Left ventricle myocardium inferior (tissue), 1 donor: ENCODE data around the gene CEACAM19. TPM values are rescaled to one million over a fixed set of nuclear protein-coding genes. Genes with fewer than 3 reads are reported as not detected.
"Not testable (repeated sequence)": the region's sequence is repeated elsewhere in the genome, so short reads cannot be mapped to it uniquely, and the experiment has no call there.

ENCODE experiments used
- DNase-seq: peaks from one replicate; pipeline ENCODE4 v3.0.0-alpha.2; 2020
- H3K27ac ChIP-seq: fragments of 200-600 bp; replicated peaks from 2 replicates; pipeline ENCODE4 v1.8.0; 2021
- H3K27me3 ChIP-seq: fragments of 200-600 bp; 2 replicates; pipeline ENCODE4 v1.8.0; 2021; ENCODE audit warnings: low read depth
- H3K36me3 ChIP-seq: fragments of 200-600 bp; 2 replicates; pipeline ENCODE4 v1.8.0; 2021
- H3K4me1 ChIP-seq: fragments of 200-600 bp; 2 replicates; pipeline ENCODE4 v1.8.0; 2021
- H3K4me3 ChIP-seq: fragments of 200-600 bp; 2 replicates; pipeline ENCODE4 v1.8.0; 2021; ENCODE audit warnings: mild to moderate bottlenecking, moderate library complexity
- H3K9me3 ChIP-seq: fragments of 200-600 bp; replicated peaks from 2 replicates; pipeline ENCODE4 v1.8.0; 2021
- CTCF ChIP-seq: fragments of 200-600 bp; IDR thresholded peaks from 2 replicates; pipeline ENCODE4 v1.8.0; 2021; ENCODE audit warnings: antibody characterized with exemption, mild to moderate bottlenecking, borderline replicate concordance
- intact Hi-C: fragments of 100-400 bp; cut with micrococcal nuclease; formaldehyde crosslinking; loops from one replicate; pipeline ENCODE4 v1.11.0; 2022
- long read RNA-seq: library from polyadenylated mRNA; unstranded; transcript quantifications from one replicate; pipeline ENCODE4 v2.0.0, GENCODE V29; 2021
- total RNA-seq: library from RNA; stranded (reverse); fragmentation: NEBNext Ultra II Directional; extraction: Animal tissue kit (Norgen Biotek cat#: 25700); gene quantifications from one replicate; pipeline ENCODE4 v1.2.1, GENCODE V29; 2021
- donor health status: DM: no; HTN: yes; CAD: no; lungs with severe emphysema.

The CEACAM19 gene
- 2.2 TPM for total RNA-seq
- long read RNA-seq, partial matches to known transcripts: 1 of 4 reads
- long read RNA-seq, other reads (novel, unspliced or antisense): 2 of 4 reads

GRCh38 chr19:44671400-44671799 is at the start of gene CEACAM19:
Gene CEACAM19 (plus strand): TSS chr19:44671482. CDS start chr19:44671932, 450 bp downstream.
- no peak for TF ChIP-seq CTCF
- H3K4me1 ChIP-seq: no peaks in the 10 kb centered on the region
- H3K27ac ChIP-seq: no peak within 1 kb of the TSS
- H3K4me3 ChIP-seq: no peak within 1 kb of the TSS
- no peak for DNase-seq
- peaks cover 7% of the 10 kb centered on the region for H3K36me3 ChIP-seq
- no peaks in the 10 kb centered on the region for H3K9me3 ChIP-seq
- no peaks in the 10 kb centered on the region for H3K27me3 ChIP-seq
- intact Hi-C loops: no loop called here

- no peak for TF ChIP-seq CTCF
- no peak overlapping the region for H3K27ac ChIP-seq
- H3K4me1 ChIP-seq: peaks cover 9% of the 10 kb centered on the region
- DNase-seq: no peak
- no peak overlapping the region for H3K4me3 ChIP-seq
- H3K27me3 ChIP-seq: no peaks in the 10 kb centered on the region
- no peaks in the 10 kb centered on the region for H3K9me3 ChIP-seq
- intact Hi-C loops: no loop called here
- no peaks in the 10 kb centered on the region for H3K36me3 ChIP-seq
Observed at GRCh38 chr19:44623080-44623479, 48.2 kb upstream of the CEACAM19 start.

GRCh38 chr19:44623626-44624025 is 47.7 kb upstream of the CEACAM19 start:
- H3K27ac ChIP-seq: no peak overlapping the region
- H3K4me3 ChIP-seq: no peak overlapping the region
- no peak for DNase-seq
- H3K27me3 ChIP-seq: no peaks in the 10 kb centered on the region
- no peaks in the 10 kb centered on the region for H3K9me3 ChIP-seq
- peaks cover 9% of the 10 kb centered on the region for H3K4me1 ChIP-seq
- intact Hi-C loops: no loop called here
- no peak for TF ChIP-seq CTCF
- no peaks in the 10 kb centered on the region for H3K36me3 ChIP-seq

- intact Hi-C loops: no loop called here
- Histone ChIP-seq H3K27me3 (no peaks in the 10 kb centered on the region), H3K4me3 (no peak overlapping the region), H3K27ac (no peak overlapping the region), H3K9me3 (no peaks in the 10 kb centered on the region), H3K36me3 (no peaks in the 10 kb centered on the region), H3K4me1 (peaks cover 9% of the 10 kb centered on the region)
- TF ChIP-seq CTCF: no peak
- no peak for DNase-seq
Observed at GRCh38 chr19:44624840-44625354, 46.4 kb upstream of the CEACAM19 start.

GRCh38 chr19:44625637-44626036 is 45.6 kb upstream of the CEACAM19 start:
- H3K27ac ChIP-seq, intact Hi-C loops, H3K4me3 ChIP-seq, H3K36me3 ChIP-seq, H3K4me1 ChIP-seq, DNase-seq, H3K9me3 ChIP-seq, H3K27me3 ChIP-seq: not testable (repeated sequence)

GRCh38 chr19:44626048-44626624 is 45.1 kb upstream of the CEACAM19 start:
- Histone ChIP-seq H3K27me3 (no peaks in the 10 kb centered on the region), H3K4me1 (peaks cover 9% of the 10 kb centered on the region), H3K36me3 (no peaks in the 10 kb centered on the region), H3K4me3 (no peak overlapping the region), H3K27ac (no peak overlapping the region), H3K9me3 (no peaks in the 10 kb centered on the region)
- no peak for DNase-seq
- intact Hi-C loops: no loop called here
- TF ChIP-seq CTCF: no peak
